ENCODE measurements around the gene PLA1A. TPM values are rescaled to one million over a fixed set of nuclear protein-coding genes. Genes with fewer than 3 reads are reported as not detected.

Gene PLA1A
- total and polyA plus RNA-seq, 2 of the 4 experiments (the other 2 are of a cell fraction), result not detected

GRCh38 chr3:119560160-119560559, 37.5 kb upstream of the PLA1A start:
- intact Hi-C loops (cut with micrococcal nuclease) (no loop called here), dilution Hi-C loops (cut with HindIII; ENCODE audit: low sequenced_read_pairs, unreplicated experiment) (no loop called here), in situ Hi-C loops (cut with MboI; ENCODE audit: low sequenced_read_pairs) (no loop called here)
- no peak overlapping the region for H3K56ac ChIP-seq (ENCODE audit: extremely low read depth, insufficient read depth, low read length)
- H3K18ac ChIP-seq (ENCODE audit: low read depth, low read length), result no peak overlapping the region
- no peak overlapping the region for H4K91ac ChIP-seq (ENCODE audit: insufficient read depth, low read depth, low read length)
- no peak overlapping the region for H2BK5ac ChIP-seq (ENCODE audit: low read depth, low read length, poor library complexity, severe bottlenecking)
- no peak overlapping the region for H3K14ac ChIP-seq (replicated peaks; ENCODE audit: low read depth, low read length)
- no peaks in the 10 kb centered on the region for H4K20me1 ChIP-seq (ENCODE audit: insufficient read depth, low read length)
- DNase-seq, result no peak
- no peak overlapping the region for H2BK15ac ChIP-seq (ENCODE audit: low read depth, low read length)
- ChIA-PET POLR2A (ENCODE audit: unreplicated experiment) (interaction anchor here (0.6 kb wide), 1 partner anchor 61 kb away, joined by 5 read pairs; the partner anchor contains the start of gene TIMMDC1), CTCF (no interaction called here)
- no peak overlapping the region for H2BK120ac ChIP-seq (ENCODE audit: low read depth, low read length)
- no peak for TF ChIP-seq CEBPB (IDR thresholded peaks at IDR 0.05; ENCODE audit: low read depth, low read length)
- TF ChIP-seq POLR2A (IDR thresholded peaks at IDR 0.05; ENCODE audit: low read depth, low read length), result no peak
- TF ChIP-seq RFX5 (IDR thresholded peaks at IDR 0.05; ENCODE audit: low read depth, low read length), result no peak
- TF ChIP-seq SMC3 (IDR thresholded peaks at IDR 0.05; ENCODE audit: low read depth, low read length), result no peak
- no peak for TF ChIP-seq BHLHE40 (IDR thresholded peaks at IDR 0.05; ENCODE audit: low read depth, low read length)
- TF ChIP-seq MAFK (IDR thresholded peaks at IDR 0.05; ENCODE audit: low read depth, low read length), result no peak
- no peak for TF ChIP-seq USF2 (IDR thresholded peaks at IDR 0.05; ENCODE audit: low read depth, low read length)
- no peak for TF ChIP-seq FOS (IDR thresholded peaks at IDR 0.05; ENCODE audit: low read depth, low read length)
- TF ChIP-seq RCOR1 (IDR thresholded peaks at IDR 0.05; ENCODE audit: insufficient replicate concordance, low read length), result no peak
- TF ChIP-seq MAZ (IDR thresholded peaks at IDR 0.05; ENCODE audit: borderline replicate concordance, low read depth, low read length), result no peak
- no peak for TF ChIP-seq NFE2L2 (IDR thresholded peaks at IDR 0.05; ENCODE audit: low read depth, low read length)
- no peak for TF ChIP-seq MXI1 (IDR thresholded peaks at IDR 0.05; ENCODE audit: borderline replicate concordance, low read depth, low read length)
- no peak for TF ChIP-seq RAD21 (IDR thresholded peaks at IDR 0.05; ENCODE audit: low read length)
- TF ChIP-seq CTCF (conservative IDR thresholded peaks at IDR 0.05; ENCODE audit: low read depth, low read length), result no peak
- TF ChIP-seq ELK1 (IDR thresholded peaks at IDR 0.05; ENCODE audit: borderline replicate concordance, low read depth, low read length), result no peak
- no peak for TF ChIP-seq CHD1 (IDR thresholded peaks at IDR 0.05; ENCODE audit: low read depth, low read length)
- H3K4me2 ChIP-seq (ENCODE audit: low read depth, low read length), result no peak overlapping the region
- H3K9me1 ChIP-seq (ENCODE audit: insufficient read depth, low read length), result no peaks in the 10 kb centered on the region
- peaks cover 24% of the 10 kb centered on the region for H3K27me3 ChIP-seq (ENCODE audit: control insufficient read depth, insufficient read depth, low read length)
- H4K8ac ChIP-seq (ENCODE audit: low read depth in 2 of 2, low read length in 2 of 2), result no peak overlapping the region
- WGBS, 2 experiments (ENCODE audit: extremely low coverage in 2 of 2, insufficient read length in 1 of 2), result no CpG with 5 or more reads among the region's 5 CpGs
- no peak overlapping the region for H3K4me3 ChIP-seq (ENCODE audit: insufficient read depth, low read depth, low read length)
- no peak overlapping the region for H4K5ac ChIP-seq (ENCODE audit: low read depth, low read length)
- BruUV-seq (replicated peaks), result no TSS peak
- H3K27ac ChIP-seq (ENCODE audit: insufficient read depth, low read length), result no peak overlapping the region
- no peaks in the 10 kb centered on the region for H3K79me1 ChIP-seq (ENCODE audit: low read depth in 1 of 2, low read length in 2 of 2)
- H2AK9ac ChIP-seq (replicated peaks; ENCODE audit: low read depth, low read length, poor library complexity), result no peak overlapping the region
- H3K36me3 ChIP-seq (ENCODE audit: control insufficient read depth, insufficient read depth, low read length), result no peaks in the 10 kb centered on the region
- no peaks in the 10 kb centered on the region for H3K4me1 ChIP-seq (ENCODE audit: control insufficient read depth, insufficient read depth, low read length)
- no peak for ATAC-seq (ENCODE audit: low read depth)
- no peaks in the 10 kb centered on the region for H3K9me3 ChIP-seq (ENCODE audit: control insufficient read depth, insufficient read depth, low read length)
- H3K9ac ChIP-seq (ENCODE audit: low read depth, low read length), result no peak overlapping the region
- no peak overlapping the region for H2AFZ ChIP-seq (replicated peaks; ENCODE audit: low read length, poor library complexity)
- no peak overlapping the region for H3K23ac ChIP-seq (ENCODE audit: low read depth, low read length)
- H2AK5ac ChIP-seq (ENCODE audit: low read depth, low read length), result no peak overlapping the region
- H2BK20ac ChIP-seq (ENCODE audit: low read depth, low read length), result no peak overlapping the region
- H3K4ac ChIP-seq (ENCODE audit: low read depth, low read length), result no peak overlapping the region

Data from IMR-90 (cell line).